ENCODE results near the gene AKAP13. TPM values are rescaled to one million over a fixed set of nuclear protein-coding genes. Genes with fewer than 3 reads are reported as not detected.

AKAP13 gene
- polyA plus RNA-seq, 4 donors, result 39.4 to 71.6 (median 58.5) TPM

GRCh38 chr15:85788771-85789495 is 408.5 kb downstream of the AKAP13 start:
- FAIRE-seq, result no peak
- DNase-seq, result peak; percentile 40 to 80
- Histone ChIP-seq H3K27me3 (ENCODE audit: control insufficient read depth in 3 of 3, insufficient read depth in 3 of 3, low read length in 3 of 3) (no peaks in the 10 kb centered on the region), H3K4me3 (ENCODE audit: low read depth in 1 of 3, low read length in 3 of 3) (no peak overlapping the region), H3K9me3 (ENCODE audit: control insufficient read depth in 2 of 2, insufficient read depth in 1 of 2, low read depth in 1 of 2, low read length in 1 of 2) (no peaks in the 10 kb centered on the region), H3K4me1 (ENCODE audit: control insufficient read depth in 3 of 3, insufficient read depth in 2 of 3, low read depth in 1 of 3, low read length in 2 of 3) (peaks cover 16 to 25% (median 19%) of the 10 kb centered on the region in 3 donors), H3K36me3 (ENCODE audit: control insufficient read depth in 3 of 3, insufficient read depth in 2 of 3, low read depth in 1 of 3, low read length in 3 of 3) (no peaks in the 10 kb centered on the region), H3K27ac (ENCODE audit: low read depth in 1 of 3, low read length in 2 of 3) (peak overlapping the region in 1 of 3 donors; percentile 25)
- WGBS, 3 donors, result 25 to 71% (median 56%) methylated on average over 12 of the region's 12 CpGs

- H3K4me1 ChIP-seq (ENCODE audit: control insufficient read depth in 3 of 3, insufficient read depth in 2 of 3, low read depth in 1 of 3, low read length in 2 of 3), result peaks cover 16 to 25% (median 19%) of the 10 kb centered on the region in 3 donors
- no peaks in the 10 kb centered on the region for H3K36me3 ChIP-seq (ENCODE audit: control insufficient read depth in 3 of 3, insufficient read depth in 2 of 3, low read depth in 1 of 3, low read length in 3 of 3)
- no peak for DNase-seq
- H3K27me3 ChIP-seq (ENCODE audit: control insufficient read depth in 3 of 3, insufficient read depth in 3 of 3, low read length in 3 of 3), result no peaks in the 10 kb centered on the region
- WGBS, 3 donors, result 70 to 82% (median 74%) methylated on average over 7 of the region's 7 CpGs
- no peaks in the 10 kb centered on the region for H3K9me3 ChIP-seq (ENCODE audit: control insufficient read depth in 2 of 2, insufficient read depth in 1 of 2, low read depth in 1 of 2, low read length in 1 of 2)
- no peak overlapping the region for H3K27ac ChIP-seq (ENCODE audit: low read depth in 1 of 3, low read length in 2 of 3)
- H3K4me3 ChIP-seq (ENCODE audit: low read depth in 1 of 3, low read length in 3 of 3), result no peak overlapping the region
- FAIRE-seq, result no peak
Observed at GRCh38 chr15:85789496-85789875, 409.1 kb downstream of the AKAP13 start.

- no peaks in the 10 kb centered on the region for H3K9me3 ChIP-seq (ENCODE audit: control insufficient read depth in 2 of 2, insufficient read depth in 1 of 2, low read depth in 1 of 2, low read length in 1 of 2)
- 95 to 97% (median 97%) methylated on average over 4 of the region's 4 CpGs for WGBS, 3 donors
- DNase-seq (no peak), FAIRE-seq (no peak)
- H3K27ac ChIP-seq (ENCODE audit: low read depth in 1 of 3, low read length in 2 of 3), result no peak overlapping the region
- H3K4me1 ChIP-seq (ENCODE audit: control insufficient read depth in 3 of 3, insufficient read depth in 2 of 3, low read depth in 1 of 3, low read length in 2 of 3), result peaks cover 6 to 14% (median 10%) of the 10 kb centered on the region in 3 donors
- no peaks in the 10 kb centered on the region for H3K27me3 ChIP-seq (ENCODE audit: control insufficient read depth in 3 of 3, insufficient read depth in 3 of 3, low read length in 3 of 3)
- no peaks in the 10 kb centered on the region for H3K36me3 ChIP-seq (ENCODE audit: control insufficient read depth in 3 of 3, insufficient read depth in 2 of 3, low read depth in 1 of 3, low read length in 3 of 3)
- H3K4me3 ChIP-seq (ENCODE audit: low read depth in 1 of 3, low read length in 3 of 3), result no peak overlapping the region
Observed at GRCh38 chr15:85792102-85792731, 411.8 kb downstream of the AKAP13 start.

GRCh38 chr15:85792912-85793590 is 412.6 kb downstream of the AKAP13 start:
- H3K27ac ChIP-seq (ENCODE audit: low read depth in 1 of 3, low read length in 2 of 3), result peak overlapping the region in 2 of 3 donors; percentile 24 to 45

GRCh38 chr15:85793641-85794597 is 413.5 kb downstream of the AKAP13 start:
- H3K9me3 ChIP-seq (ENCODE audit: control insufficient read depth in 2 of 2, insufficient read depth in 1 of 2, low read depth in 1 of 2, low read length in 1 of 2), result no peaks in the 10 kb centered on the region
- H3K36me3 ChIP-seq (ENCODE audit: control insufficient read depth in 3 of 3, insufficient read depth in 2 of 3, low read depth in 1 of 3, low read length in 3 of 3), result no peaks in the 10 kb centered on the region
- peak overlapping the region in 2 of 3 donors; percentile 87 to 91 for H3K27ac ChIP-seq (ENCODE audit: low read depth in 1 of 3, low read length in 2 of 3)
- H3K4me3 ChIP-seq (ENCODE audit: low read depth in 1 of 3, low read length in 3 of 3), result peak overlapping the region; percentile 53 to 96 (median 90)
- H3K27me3 ChIP-seq (ENCODE audit: control insufficient read depth in 3 of 3, insufficient read depth in 3 of 3, low read length in 3 of 3), result no peaks in the 10 kb centered on the region
- peak; percentile 60 to 66 for DNase-seq
- H3K4me1 ChIP-seq (ENCODE audit: control insufficient read depth in 3 of 3, insufficient read depth in 2 of 3, low read depth in 1 of 3, low read length in 2 of 3), result peaks cover 6 to 14% (median 10%) of the 10 kb centered on the region in 3 donors
- WGBS, 3 donors, result 1 to 3% (median 2%) methylated on average over 56 of the region's 56 CpGs
- no peak for FAIRE-seq

More at GRCh38 chr15:85792912-85793590, 412.6 kb downstream of the AKAP13 start:
- 26 to 54% (median 41%) methylated on average over 14 of the region's 14 CpGs for WGBS, 3 donors
- no peaks in the 10 kb centered on the region for H3K9me3 ChIP-seq (ENCODE audit: control insufficient read depth in 2 of 2, insufficient read depth in 1 of 2, low read depth in 1 of 2, low read length in 1 of 2)
- H3K4me3 ChIP-seq (ENCODE audit: low read depth in 1 of 3, low read length in 3 of 3), result peak overlapping the region in 2 of 3 donors; percentile 53 to 96
- H3K4me1 ChIP-seq (ENCODE audit: control insufficient read depth in 3 of 3, insufficient read depth in 2 of 3, low read depth in 1 of 3, low read length in 2 of 3), result peaks cover 6 to 14% (median 10%) of the 10 kb centered on the region in 3 donors
- FAIRE-seq, result no peak
- H3K27me3 ChIP-seq (ENCODE audit: control insufficient read depth in 3 of 3, insufficient read depth in 3 of 3, low read length in 3 of 3), result no peaks in the 10 kb centered on the region
- no peaks in the 10 kb centered on the region for H3K36me3 ChIP-seq (ENCODE audit: control insufficient read depth in 3 of 3, insufficient read depth in 2 of 3, low read depth in 1 of 3, low read length in 3 of 3)
- DNase-seq, result peak in 1 of 2 donors; percentile 49

- WGBS, 3 donors, result 0 to 1% (median 0%) methylated on average over 44 to 69 of the region's 71 CpGs
- peak within 1 kb of the TSS; percentile 53 to 96 (median 90) for H3K4me3 ChIP-seq (ENCODE audit: low read depth in 1 of 3, low read length in 3 of 3)
Observed at GRCh38 chr15:85794598-85795336, 414.4 kb downstream of the AKAP13 start, which contains the start of gene KLHL25. Gene KLHL25 (minus strand): TSS chr15:85794925. CDS start chr15:85769810, 25,115 bp downstream.

More at GRCh38 chr15:85794598-85795336, 414.4 kb downstream of the AKAP13 start, which contains the start of gene KLHL25:
- no peaks in the 10 kb centered on the region for H3K9me3 ChIP-seq (ENCODE audit: control insufficient read depth in 2 of 2, insufficient read depth in 1 of 2, low read depth in 1 of 2, low read length in 1 of 2)
- H3K27ac ChIP-seq (ENCODE audit: low read depth in 1 of 3, low read length in 2 of 3), result peak within 1 kb of the TSS; percentile 81 to 91 (median 87)
- H3K4me1 ChIP-seq (ENCODE audit: control insufficient read depth in 3 of 3, insufficient read depth in 2 of 3, low read depth in 1 of 3, low read length in 2 of 3), result peaks cover 6 to 14% (median 7%) of the 10 kb centered on the region in 3 donors
- FAIRE-seq (no peak), DNase-seq (peak; percentile 97)
- no peaks in the 10 kb centered on the region for H3K36me3 ChIP-seq (ENCODE audit: control insufficient read depth in 3 of 3, insufficient read depth in 2 of 3, low read depth in 1 of 3, low read length in 3 of 3)
- no peaks in the 10 kb centered on the region for H3K27me3 ChIP-seq (ENCODE audit: control insufficient read depth in 3 of 3, insufficient read depth in 3 of 3, low read length in 3 of 3)
